Measurements from ENCODE around the gene KRTAP10-1.
"Not testable (repeated sequence)": the region's sequence is repeated elsewhere in the genome, so short reads cannot be mapped to it uniquely, and the experiment has no call there.

KRTAP10-1 gene

DNA sequence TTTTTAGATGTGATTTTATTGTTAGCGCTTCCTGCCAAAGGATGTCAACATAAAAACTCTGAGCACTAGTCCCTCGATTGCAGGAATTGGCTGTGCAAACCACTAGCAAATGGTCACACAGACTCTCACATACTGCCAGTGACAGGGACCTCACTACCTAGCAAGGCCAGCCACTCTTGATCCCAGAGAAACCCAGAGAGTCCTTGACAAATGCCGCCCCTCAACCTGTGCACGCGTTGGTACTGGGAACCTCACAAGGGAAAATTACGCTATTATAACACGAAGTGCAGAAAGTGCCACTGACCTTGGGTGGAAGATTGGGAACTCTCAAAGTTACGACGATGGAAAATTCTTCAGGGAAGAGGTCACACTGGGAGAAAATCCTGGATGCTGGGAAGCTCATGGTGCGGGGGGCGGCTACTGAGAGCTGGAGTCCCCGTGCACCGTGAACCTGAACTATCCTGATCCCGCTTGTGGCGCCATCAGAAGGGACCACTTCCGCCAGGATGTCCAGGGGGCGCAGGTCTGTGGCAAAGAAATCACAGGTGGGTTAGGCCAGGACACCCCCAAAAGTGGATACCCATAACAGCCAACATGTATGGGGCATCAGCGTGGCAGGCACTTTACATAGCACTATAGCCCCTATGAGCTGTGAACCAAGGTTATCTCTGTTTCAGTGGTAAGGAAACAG is 27.6 kb upstream of the KRTAP10-1 start:
- Histone ChIP-seq H3K9ac (ENCODE audit: low read length) (no peak overlapping the region), H3K36me3 (ENCODE audit: control insufficient read depth, insufficient read depth, low read length) (no peaks in the 10 kb centered on the region), H3K9me3 (ENCODE audit: control insufficient read depth, low read length) (no peaks in the 10 kb centered on the region), H3K27me3 (ENCODE audit: control insufficient read depth, insufficient read depth, low read length) (peaks cover 4% of the 10 kb centered on the region), H3K4me3 (ENCODE audit: low read length) (no peak overlapping the region), H3K4me1 (ENCODE audit: control insufficient read depth, insufficient read depth, low read length) (peaks cover 2% of the 10 kb centered on the region)

DNA sequence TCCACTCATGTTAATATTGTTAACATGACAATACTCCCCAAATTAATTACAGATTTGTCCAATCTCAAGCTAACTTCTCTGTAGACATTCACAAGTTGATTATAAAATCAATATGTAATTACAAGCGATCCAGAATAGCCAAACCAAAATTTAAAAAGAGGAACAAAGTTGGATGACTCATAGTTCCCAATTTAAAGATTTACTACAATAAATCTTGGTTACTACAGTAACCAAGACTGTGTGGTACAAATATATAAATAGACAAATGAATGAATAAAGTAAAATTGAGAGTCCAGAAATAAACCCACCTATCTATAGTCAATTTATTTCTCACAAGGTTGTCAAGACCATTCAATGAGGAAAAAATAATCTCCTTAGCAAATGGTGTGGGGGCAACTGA is 26.4 kb upstream of the KRTAP10-1 start:
- no peaks in the 10 kb centered on the region for H3K9me3 ChIP-seq (ENCODE audit: control insufficient read depth, low read length)
- no peaks in the 10 kb centered on the region for H3K27me3 ChIP-seq (ENCODE audit: control insufficient read depth, insufficient read depth, low read length)
- H3K4me3 ChIP-seq (ENCODE audit: low read length), result no peak overlapping the region
- H3K36me3 ChIP-seq (ENCODE audit: control insufficient read depth, insufficient read depth, low read length), result no peaks in the 10 kb centered on the region
- H3K4me1 ChIP-seq (ENCODE audit: control insufficient read depth, insufficient read depth, low read length), result no peaks in the 10 kb centered on the region
- H3K9ac ChIP-seq (ENCODE audit: low read length), result no peak overlapping the region

DNA sequence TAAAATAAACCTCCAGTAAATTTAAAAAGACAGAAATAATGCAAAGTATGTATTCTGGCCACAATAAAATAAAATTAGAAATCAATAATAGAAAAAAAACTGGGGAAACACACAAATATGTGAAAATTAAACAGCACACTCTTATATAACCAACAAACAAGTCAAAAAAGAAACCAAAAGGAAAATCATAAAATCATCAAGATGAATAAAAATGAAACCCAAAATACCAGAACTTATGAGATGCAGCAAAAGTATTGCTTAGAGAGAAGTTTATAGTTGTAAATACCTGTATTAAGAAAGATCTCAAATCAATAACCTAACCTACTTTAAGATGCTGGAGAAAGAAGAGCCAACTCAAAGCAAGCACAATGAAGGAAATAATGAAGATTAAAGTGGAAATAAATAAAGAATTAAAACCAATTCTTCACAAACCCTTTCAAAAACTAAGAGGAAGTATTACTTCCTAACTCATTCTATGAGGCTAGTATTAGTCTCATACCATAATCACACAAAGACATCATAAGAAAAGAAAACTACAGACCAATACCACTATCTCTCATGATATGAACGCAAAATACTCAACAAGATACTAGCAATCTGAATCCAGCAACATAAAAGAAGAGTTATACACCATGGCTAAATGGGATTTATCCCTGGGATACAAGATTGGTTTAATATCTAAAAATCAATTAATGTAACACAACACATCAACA is 25.0 kb upstream of the KRTAP10-1 start:
- Histone ChIP-seq H3K4me3 (ENCODE audit: low read length) (no peak overlapping the region), H3K36me3 (ENCODE audit: control insufficient read depth, insufficient read depth, low read length) (no peaks in the 10 kb centered on the region), H3K9me3 (ENCODE audit: control insufficient read depth, low read length) (no peaks in the 10 kb centered on the region), H3K4me1 (ENCODE audit: control insufficient read depth, insufficient read depth, low read length) (no peaks in the 10 kb centered on the region), H3K27me3 (ENCODE audit: control insufficient read depth, insufficient read depth, low read length) (no peaks in the 10 kb centered on the region), H3K9ac (ENCODE audit: low read length) (no peak overlapping the region)

DNA sequence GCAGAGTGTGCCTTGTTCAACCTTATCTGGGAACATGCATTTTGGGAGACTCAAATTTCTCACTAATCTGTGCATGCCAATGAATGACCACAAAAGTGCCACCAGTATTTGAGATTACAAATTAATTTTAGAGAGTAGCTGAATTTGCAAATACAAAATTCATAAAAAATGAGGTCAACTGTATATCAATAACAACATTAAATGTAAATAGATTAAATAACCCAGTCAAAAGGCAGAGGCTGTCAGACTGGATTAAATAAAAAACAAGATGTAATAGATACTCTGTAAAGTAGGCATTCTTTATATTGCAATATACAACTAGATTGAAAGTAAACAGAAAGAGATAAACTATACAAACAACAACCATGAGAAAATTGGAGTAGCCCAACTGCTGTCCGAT is 24.1 kb upstream of the KRTAP10-1 start:
- H3K27me3 ChIP-seq (ENCODE audit: control insufficient read depth, insufficient read depth, low read length), result no peaks in the 10 kb centered on the region
- no peaks in the 10 kb centered on the region for H3K9me3 ChIP-seq (ENCODE audit: control insufficient read depth, low read length)
- H3K4me3 ChIP-seq (ENCODE audit: low read length), result no peak overlapping the region
- H3K9ac ChIP-seq (ENCODE audit: low read length), result no peak overlapping the region
- H3K4me1 ChIP-seq (ENCODE audit: control insufficient read depth, insufficient read depth, low read length), result no peaks in the 10 kb centered on the region
- H3K36me3 ChIP-seq (ENCODE audit: control insufficient read depth, insufficient read depth, low read length), result no peaks in the 10 kb centered on the region

DNA sequence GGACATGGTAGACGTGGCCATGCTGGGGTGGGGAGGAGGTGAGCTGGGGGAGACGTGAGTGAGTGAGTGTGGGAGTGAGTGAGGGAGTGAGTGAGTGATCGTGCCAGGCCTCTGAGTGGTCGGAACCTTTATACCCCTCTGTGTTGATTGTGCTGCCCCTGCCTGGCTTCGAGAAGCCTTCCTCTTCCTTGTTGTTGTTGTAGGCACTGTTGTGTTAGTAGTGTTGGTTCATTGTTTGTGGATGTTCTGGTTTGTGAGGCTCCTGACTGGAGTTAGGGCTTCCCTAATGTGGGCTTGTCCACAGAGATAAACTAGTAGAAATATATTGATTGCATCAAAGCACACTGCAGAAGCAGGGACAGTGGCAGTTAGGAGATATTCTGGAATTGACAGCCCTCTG is 18.7 kb upstream of the KRTAP10-1 start, which contains the start of gene KRTAP10-3:
TSS of gene KRTAP10-3 (minus strand) at position 101 of the 400 bp plus-strand sequence. CDS start at position 21, 80 bp downstream.
- no peaks in the 10 kb centered on the region for H3K9me3 ChIP-seq (ENCODE audit: control insufficient read depth, low read length)
- H3K27me3 ChIP-seq (ENCODE audit: control insufficient read depth, insufficient read depth, low read length), result peaks cover 8% of the 10 kb centered on the region
- no peaks in the 10 kb centered on the region for H3K4me1 ChIP-seq (ENCODE audit: control insufficient read depth, insufficient read depth, low read length)
- no peak within 1 kb of the TSS for H3K4me3 ChIP-seq (ENCODE audit: low read length)
- H3K36me3 ChIP-seq (ENCODE audit: control insufficient read depth, insufficient read depth, low read length), result no peaks in the 10 kb centered on the region
- no peak within 1 kb of the TSS for H3K9ac ChIP-seq (ENCODE audit: low read length)

DNA sequence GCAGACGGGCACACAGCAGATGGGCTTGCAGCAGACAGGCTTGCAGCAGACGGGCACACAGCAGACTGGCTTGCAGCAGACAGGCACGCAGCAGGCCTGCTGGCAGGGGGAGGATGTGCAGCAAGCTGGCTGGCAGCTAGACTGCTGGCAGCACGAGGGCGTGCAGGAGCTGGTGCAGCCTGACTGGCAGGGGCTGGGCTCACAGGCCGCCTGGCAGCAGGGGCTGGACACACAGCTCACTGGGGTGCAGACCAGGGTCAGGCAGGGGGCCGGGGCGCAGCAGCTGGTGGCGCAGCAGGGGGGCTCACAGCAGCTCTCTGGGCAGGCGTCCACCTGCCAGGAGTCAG is 18.3 kb upstream of the KRTAP10-1 start:
- H3K36me3 ChIP-seq (ENCODE audit: control insufficient read depth, insufficient read depth, low read length); H3K9me3 ChIP-seq (ENCODE audit: control insufficient read depth, low read length); H3K9ac ChIP-seq (ENCODE audit: low read length); H3K4me3 ChIP-seq (ENCODE audit: low read length); H3K27me3 ChIP-seq (ENCODE audit: control insufficient read depth, insufficient read depth, low read length); H3K4me1 ChIP-seq (ENCODE audit: control insufficient read depth, insufficient read depth, low read length): not testable (repeated sequence)

DNA sequence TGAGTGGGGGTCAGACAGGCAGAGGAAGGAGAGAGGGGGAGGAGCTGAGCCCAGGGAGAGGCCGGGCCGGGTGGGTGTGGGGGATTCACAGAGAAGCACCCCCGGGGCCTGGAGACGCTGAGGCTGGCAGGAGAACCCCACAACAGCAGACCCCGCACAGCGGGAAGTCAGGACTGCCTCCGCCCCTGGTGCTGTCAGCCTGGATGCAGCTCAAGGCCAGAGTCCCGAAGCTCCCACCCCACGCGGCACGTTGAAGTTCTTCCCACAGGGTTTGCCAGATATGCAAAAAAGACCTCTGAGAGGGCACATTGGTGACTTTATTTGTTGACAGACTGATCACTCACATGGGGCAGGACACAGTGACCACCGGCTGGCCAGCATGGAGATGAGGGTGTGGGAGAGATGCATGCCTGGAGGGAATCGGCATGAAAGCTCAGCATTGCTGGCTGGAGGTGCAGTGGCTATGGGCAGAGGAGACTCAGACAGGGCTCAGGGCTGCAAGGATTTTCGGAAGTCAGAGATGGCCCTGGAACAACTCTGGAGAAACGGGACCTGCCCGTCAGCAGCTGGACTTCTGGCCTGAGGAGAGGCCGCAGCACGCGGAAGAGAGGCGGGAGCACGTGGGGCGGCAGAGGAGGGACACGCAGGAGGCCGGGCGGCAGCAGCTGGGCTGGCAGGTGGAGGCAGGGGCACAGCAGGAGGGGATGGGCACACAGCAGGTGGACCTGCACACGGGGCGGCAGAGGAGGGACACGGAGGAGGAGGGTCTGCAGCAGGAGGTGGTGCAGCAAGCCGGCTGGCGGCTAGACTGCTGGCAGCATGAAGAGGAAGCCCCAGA is 17.7 kb upstream of the KRTAP10-1 start:
- H3K36me3 ChIP-seq (ENCODE audit: control insufficient read depth, insufficient read depth, low read length), result no peaks in the 10 kb centered on the region
- H3K4me3 ChIP-seq (ENCODE audit: low read length), result no peak overlapping the region
- H3K4me1 ChIP-seq (ENCODE audit: control insufficient read depth, insufficient read depth, low read length), result no peaks in the 10 kb centered on the region
- peaks cover 8% of the 10 kb centered on the region for H3K27me3 ChIP-seq (ENCODE audit: control insufficient read depth, insufficient read depth, low read length)
- H3K9me3 ChIP-seq (ENCODE audit: control insufficient read depth, low read length), result no peaks in the 10 kb centered on the region
- no peak overlapping the region for H3K9ac ChIP-seq (ENCODE audit: low read length)

DNA sequence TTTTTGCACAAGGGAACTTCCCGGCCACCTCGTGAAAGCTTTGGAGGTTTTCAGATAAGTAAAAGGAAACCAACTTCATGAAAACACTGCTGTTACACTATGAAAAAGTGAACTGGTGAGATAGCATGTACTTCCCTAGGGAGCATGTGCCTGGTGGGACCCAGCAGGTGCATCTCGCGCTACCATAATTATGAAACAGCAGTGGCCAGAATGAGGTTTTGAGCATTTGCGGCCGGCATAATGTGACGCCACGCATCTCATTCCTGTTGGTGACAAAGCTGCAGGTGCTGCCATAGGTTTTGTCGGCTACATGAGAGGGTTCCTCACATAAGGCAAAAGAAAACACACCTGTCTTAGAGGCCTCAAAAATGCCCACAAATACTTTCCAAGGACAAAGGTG is 16.9 kb upstream of the KRTAP10-1 start:
- Histone ChIP-seq H3K9me3 (ENCODE audit: control insufficient read depth, low read length) (no peaks in the 10 kb centered on the region), H3K4me1 (ENCODE audit: control insufficient read depth, insufficient read depth, low read length) (no peaks in the 10 kb centered on the region), H3K4me3 (ENCODE audit: low read length) (no peak overlapping the region), H3K9ac (ENCODE audit: low read length) (no peak overlapping the region), H3K36me3 (ENCODE audit: control insufficient read depth, insufficient read depth, low read length) (no peaks in the 10 kb centered on the region), H3K27me3 (ENCODE audit: control insufficient read depth, insufficient read depth, low read length) (peaks cover 8% of the 10 kb centered on the region)

DNA sequence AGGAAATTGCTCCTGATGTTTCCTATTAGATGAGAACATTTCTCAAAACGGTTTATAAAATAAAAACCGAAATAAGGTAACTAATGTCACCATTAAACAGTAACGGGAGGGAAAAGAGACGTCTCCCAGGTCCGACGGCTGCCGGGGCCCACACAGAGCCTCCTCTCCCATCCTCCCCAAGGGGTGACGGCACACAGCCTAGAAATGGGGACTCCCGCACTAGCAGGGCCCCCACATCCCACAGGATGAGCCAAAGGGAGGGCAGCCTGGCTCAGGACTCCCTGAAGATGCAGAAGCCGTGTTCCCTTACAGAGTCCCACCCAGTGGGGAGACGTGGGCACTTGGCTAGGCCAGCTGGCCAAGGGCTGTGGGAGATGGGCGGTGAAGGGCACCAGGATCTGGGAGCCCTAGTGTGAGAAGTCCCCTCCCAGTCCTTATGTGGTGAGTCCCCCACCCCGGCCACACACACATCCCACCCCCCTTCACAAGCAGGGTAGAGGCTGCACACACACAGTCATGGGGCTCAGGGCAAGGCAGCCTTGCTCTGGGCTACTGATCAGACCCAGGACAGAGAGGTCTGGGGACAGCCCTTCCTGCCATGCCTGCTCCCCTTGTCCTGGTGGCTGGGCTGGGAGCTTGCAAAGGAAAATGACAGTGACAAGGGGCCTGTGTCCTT is 15.3 kb upstream of the KRTAP10-1 start:
- H3K36me3 ChIP-seq (ENCODE audit: control insufficient read depth, insufficient read depth, low read length), result no peaks in the 10 kb centered on the region
- H3K4me3 ChIP-seq (ENCODE audit: low read length), result no peak overlapping the region
- H3K27me3 ChIP-seq (ENCODE audit: control insufficient read depth, insufficient read depth, low read length), result peaks cover 8% of the 10 kb centered on the region
- H3K4me1 ChIP-seq (ENCODE audit: control insufficient read depth, insufficient read depth, low read length), result no peaks in the 10 kb centered on the region
- no peaks in the 10 kb centered on the region for H3K9me3 ChIP-seq (ENCODE audit: control insufficient read depth, low read length)
- no peak overlapping the region for H3K9ac ChIP-seq (ENCODE audit: low read length)

DNA sequence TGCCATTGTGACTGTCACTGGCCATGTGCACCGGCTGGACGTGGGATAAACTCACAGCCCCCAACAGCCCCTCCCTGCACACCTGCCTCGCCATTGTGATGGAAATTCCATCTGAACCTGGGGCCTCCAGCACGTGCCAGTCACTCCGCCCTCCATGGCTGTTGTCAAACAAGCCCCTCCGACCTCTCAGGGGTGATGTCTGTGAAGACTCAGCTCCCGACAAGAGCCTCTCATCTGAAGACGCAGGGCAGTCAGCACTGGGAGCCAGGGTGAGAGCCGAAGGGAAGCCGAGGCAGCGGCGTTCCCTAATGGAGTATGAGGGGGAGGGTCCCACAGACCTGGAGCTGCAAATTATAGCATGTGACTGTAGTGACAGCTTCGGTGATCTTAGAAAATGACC is 12.7 kb upstream of the KRTAP10-1 start:
- Histone ChIP-seq H3K4me3 (ENCODE audit: low read length) (no peak overlapping the region), H3K9ac (ENCODE audit: low read length) (no peak overlapping the region), H3K9me3 (ENCODE audit: control insufficient read depth, low read length) (no peaks in the 10 kb centered on the region), H3K27me3 (ENCODE audit: control insufficient read depth, insufficient read depth, low read length) (peaks cover 7% of the 10 kb centered on the region), H3K36me3 (ENCODE audit: control insufficient read depth, insufficient read depth, low read length) (no peaks in the 10 kb centered on the region), H3K4me1 (ENCODE audit: control insufficient read depth, insufficient read depth, low read length) (peaks cover 5% of the 10 kb centered on the region)

DNA sequence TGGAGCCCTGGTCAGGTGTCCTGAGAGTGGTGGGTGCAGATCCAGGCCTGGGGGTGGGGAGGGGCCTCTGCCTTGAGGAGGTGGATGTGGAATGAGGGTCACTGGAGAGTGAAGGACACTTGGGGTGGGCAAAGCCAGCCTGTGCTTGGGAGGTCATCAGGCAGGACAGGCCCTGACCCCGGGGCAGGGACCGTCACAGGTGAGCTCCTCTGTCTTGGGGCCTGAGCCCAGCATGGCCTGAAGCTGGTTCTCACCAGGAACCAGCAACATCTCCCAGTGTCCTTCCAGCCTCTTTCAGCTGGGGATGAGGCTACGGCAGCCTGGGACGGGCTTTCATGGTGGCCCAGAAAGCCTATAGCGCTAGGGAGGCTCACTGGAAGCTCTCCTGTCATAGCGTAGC is 12.1 kb upstream of the KRTAP10-1 start:
- peaks cover 5% of the 10 kb centered on the region for H3K4me1 ChIP-seq (ENCODE audit: control insufficient read depth, insufficient read depth, low read length)
- peaks cover 4% of the 10 kb centered on the region for H3K27me3 ChIP-seq (ENCODE audit: control insufficient read depth, insufficient read depth, low read length)
- H3K9ac ChIP-seq (ENCODE audit: low read length), result no peak overlapping the region
- no peak overlapping the region for H3K4me3 ChIP-seq (ENCODE audit: low read length)
- H3K9me3 ChIP-seq (ENCODE audit: control insufficient read depth, low read length), result no peaks in the 10 kb centered on the region
- H3K36me3 ChIP-seq (ENCODE audit: control insufficient read depth, insufficient read depth, low read length), result no peaks in the 10 kb centered on the region
